Bone marrow (tissue), 2 donors: ENCODE data around the gene BUD31.
"Not testable (repeated sequence)": the region's sequence is repeated elsewhere in the genome, so short reads cannot be mapped to it uniquely, and the experiment has no call there.

Experiments used
- DNase-seq, 2 donors: peaks; one replicate each; lab custom pipeline; 2025; lab: John Stamatoyannopoulos, UW

BUD31 gene

GRCh38 chr7:99408379-99409191 lies at the start of gene BUD31, which contains the start of gene PDAP1:
TSS of gene BUD31 (plus strand) at chr7:99408969. CDS start at chr7:99411093, 2,124 bp downstream.
TSS of gene PDAP1 (minus strand) at chr7:99408597. CDS start at chr7:99408548, 49 bp downstream.
- peak; percentile 91 to 97 for DNase-seq

- no peak for DNase-seq
Measured at GRCh38 chr7:99359465-99360154, 49.2 kb upstream of the BUD31 start.

- no peak for DNase-seq
Measured at GRCh38 chr7:99362801-99363200, 46.0 kb upstream of the BUD31 start.

GRCh38 chr7:99363286-99363685 lies 45.5 kb upstream of the BUD31 start:
- no peak for DNase-seq

- no peak for DNase-seq
Measured at GRCh38 chr7:99365318-99366141, 43.2 kb upstream of the BUD31 start.

GRCh38 chr7:99366646-99367045 lies 42.1 kb upstream of the BUD31 start:
- DNase-seq = no peak

GRCh38 chr7:99368750-99369389 lies 39.9 kb upstream of the BUD31 start:
- DNase-seq = no peak

- no peak for DNase-seq
Measured at GRCh38 chr7:99369767-99370391, 38.9 kb upstream of the BUD31 start.

- no peak for DNase-seq
Measured at GRCh38 chr7:99371376-99371920, 37.3 kb upstream of the BUD31 start.

- no peak for DNase-seq
Measured at GRCh38 chr7:99372275-99373090, 36.3 kb upstream of the BUD31 start.

GRCh38 chr7:99373091-99374066 lies 35.4 kb upstream of the BUD31 start:
- no peak for DNase-seq

GRCh38 chr7:99374111-99375064 lies 34.4 kb upstream of the BUD31 start, which contains the start of gene ARPC1B:
TSS of gene ARPC1B (plus strand) at chr7:99374730. CDS start at chr7:99385715, 10,985 bp downstream.
- peak; percentile 35 to 65 for DNase-seq

- peak; percentile 44 to 88 for DNase-seq
Measured at GRCh38 chr7:99375070-99375807, 33.5 kb upstream of the BUD31 start.

- DNase-seq = peak; percentile 37 to 59
Measured at GRCh38 chr7:99379043-99379577, 29.7 kb upstream of the BUD31 start.

- not testable (repeated sequence) for DNase-seq
Measured at GRCh38 chr7:99379693-99380031, 29.1 kb upstream of the BUD31 start.

GRCh38 chr7:99380032-99380822 lies 28.5 kb upstream of the BUD31 start:
- DNase-seq = peak; percentile 51 to 78
